Epithelial cell of esophagus (primary cell): ENCODE measurements around the gene ADAM8.

Experiments used
- DNase-seq: peaks from one replicate; pipeline ENCODE4 v3.0.0; 2010; ENCODE audit warnings: low read depth
- H3K4me3 ChIP-seq: 2 replicates; pipeline ENCODE4 v1.5.1; 2011; ENCODE audit warnings: mild to moderate bottlenecking, low read length, control low read depth
- TF ChIP-seq, protein P1 (sequence below): IDR thresholded peaks from 2 replicates; pipeline ENCODE4 v1.5.1; 2011; ENCODE audit warnings: low read depth, mild to moderate bottlenecking, low read length, control low read depth, inconsistent platforms; ENCODE audit not compliant: insufficient read depth; ENCODE audit errors: missing control alignments

ADAM8 gene

GRCh38 chr10:133292919-133293809 is 16.5 kb upstream of the ADAM8 start:
- peak; percentile 75 for DNase-seq
- no peak overlapping the region for H3K4me3 ChIP-seq
- TF ChIP-seq, protein P1, sequence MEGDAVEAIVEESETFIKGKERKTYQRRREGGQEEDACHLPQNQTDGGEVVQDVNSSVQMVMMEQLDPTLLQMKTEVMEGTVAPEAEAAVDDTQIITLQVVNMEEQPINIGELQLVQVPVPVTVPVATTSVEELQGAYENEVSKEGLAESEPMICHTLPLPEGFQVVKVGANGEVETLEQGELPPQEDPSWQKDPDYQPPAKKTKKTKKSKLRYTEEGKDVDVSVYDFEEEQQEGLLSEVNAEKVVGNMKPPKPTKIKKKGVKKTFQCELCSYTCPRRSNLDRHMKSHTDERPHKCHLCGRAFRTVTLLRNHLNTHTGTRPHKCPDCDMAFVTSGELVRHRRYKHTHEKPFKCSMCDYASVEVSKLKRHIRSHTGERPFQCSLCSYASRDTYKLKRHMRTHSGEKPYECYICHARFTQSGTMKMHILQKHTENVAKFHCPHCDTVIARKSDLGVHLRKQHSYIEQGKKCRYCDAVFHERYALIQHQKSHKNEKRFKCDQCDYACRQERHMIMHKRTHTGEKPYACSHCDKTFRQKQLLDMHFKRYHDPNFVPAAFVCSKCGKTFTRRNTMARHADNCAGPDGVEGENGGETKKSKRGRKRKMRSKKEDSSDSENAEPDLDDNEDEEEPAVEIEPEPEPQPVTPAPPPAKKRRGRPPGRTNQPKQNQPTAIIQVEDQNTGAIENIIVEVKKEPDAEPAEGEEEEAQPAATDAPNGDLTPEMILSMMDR, result no peak

- no peak overlapping the region for H3K4me3 ChIP-seq
- no peak for DNase-seq
- TF ChIP-seq, protein P1, result no peak
These were observed 13.1 kb upstream of the ADAM8 start for GRCh38 chr10:133289761-133290160.

DNA sequence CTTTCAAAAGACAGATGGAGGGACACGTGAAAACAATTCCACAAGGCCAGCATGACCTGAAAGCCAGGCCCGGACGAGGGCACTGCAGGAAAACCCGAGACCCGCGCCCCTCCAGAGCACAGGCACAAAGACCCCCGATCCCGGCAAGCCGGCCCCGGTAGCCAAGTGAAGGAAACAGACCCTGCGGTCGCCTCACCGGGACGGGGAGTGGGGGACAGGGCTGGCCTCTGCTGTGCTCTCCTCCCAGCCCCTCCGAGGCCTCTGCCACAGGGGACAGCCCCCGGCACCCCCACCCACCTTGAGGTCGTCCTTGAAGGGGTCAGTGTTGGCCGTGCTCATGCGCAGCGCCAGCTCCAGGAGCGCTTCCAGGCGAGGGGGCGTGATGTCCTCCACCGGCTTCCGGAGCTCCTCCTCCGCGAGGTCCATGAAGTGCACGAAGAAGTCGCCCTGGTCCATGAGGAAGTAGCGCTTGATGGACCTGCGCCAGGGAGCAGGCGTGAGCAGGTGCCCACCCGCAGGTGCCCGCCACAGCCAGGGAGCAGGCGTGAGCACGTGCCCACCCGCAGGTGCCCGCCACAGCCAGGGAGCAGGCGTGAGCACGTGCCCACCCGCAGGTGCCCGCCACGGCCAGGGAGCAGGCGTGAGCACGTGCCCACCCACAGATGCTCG is 11.3 kb upstream of the ADAM8 start:
- TF ChIP-seq, protein P1, result no peak
- DNase-seq, result no peak
- no peak overlapping the region for H3K4me3 ChIP-seq

DNA sequence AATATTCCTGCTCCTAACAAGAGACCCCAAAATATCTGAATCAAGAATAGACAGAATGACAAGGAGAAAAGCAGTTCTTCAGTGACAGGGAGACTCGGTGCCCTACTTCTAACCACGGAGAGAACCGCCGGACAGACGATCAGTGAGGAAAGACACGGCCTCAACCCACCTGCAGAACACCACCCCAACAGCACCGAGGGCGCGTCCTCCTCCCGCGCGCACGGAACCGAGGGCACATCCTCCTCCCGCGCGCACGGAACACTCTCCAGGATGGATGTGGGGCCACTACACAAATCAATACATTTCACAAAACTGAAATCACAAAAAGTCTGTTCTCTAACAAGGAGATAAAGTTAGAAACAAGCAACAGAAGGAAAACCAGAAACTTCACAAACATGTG is 9.7 kb upstream of the ADAM8 start:
- DNase-seq, result no peak
- TF ChIP-seq, protein P1, result no peak
- H3K4me3 ChIP-seq, result no peak overlapping the region

DNA sequence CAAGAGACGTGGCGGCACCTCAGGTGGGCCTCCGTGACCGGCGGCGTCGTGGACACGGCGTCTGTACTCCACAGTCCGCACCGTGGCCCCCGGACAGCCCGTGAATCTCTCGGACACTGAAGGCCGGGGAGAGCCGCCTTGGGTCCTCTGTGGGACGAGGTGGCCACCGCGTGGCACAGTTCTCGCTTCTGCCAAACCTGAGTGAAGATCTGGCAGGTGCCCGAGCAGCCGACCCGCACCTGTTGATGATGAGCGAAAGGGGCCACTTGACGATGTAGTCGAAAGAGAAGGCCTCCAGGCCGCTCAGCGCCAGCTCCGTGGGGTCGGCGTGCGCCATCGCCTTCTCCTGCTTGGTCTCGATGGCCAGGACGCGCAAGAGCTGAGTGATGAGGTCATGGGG is 8.5 kb upstream of the ADAM8 start:
- H3K4me3 ChIP-seq, result no peak overlapping the region
- TF ChIP-seq, protein P1, result no peak
- no peak for DNase-seq

DNA sequence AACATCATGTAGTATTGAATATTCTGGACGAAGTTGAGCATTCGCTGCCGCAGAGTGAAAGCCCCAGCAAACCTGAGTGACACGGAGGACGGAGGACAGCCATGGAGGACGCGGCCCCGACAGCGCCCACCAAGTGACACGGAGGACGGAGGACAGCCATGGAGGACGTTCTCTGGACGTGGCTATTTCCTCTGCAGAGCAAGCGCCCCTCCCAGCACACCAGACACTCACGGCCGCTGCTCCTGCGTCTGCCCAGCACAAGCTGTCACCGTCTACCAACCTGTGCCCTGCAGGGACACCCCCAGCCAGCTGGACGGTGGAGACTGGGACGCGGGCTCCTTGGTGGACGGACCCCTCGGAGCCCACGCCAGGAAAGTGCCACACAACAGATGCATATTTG is 7.3 kb upstream of the ADAM8 start:
- H3K4me3 ChIP-seq, result no peak overlapping the region
- TF ChIP-seq, protein P1, result no peak
- no peak for DNase-seq
